IMR-90 (cell line): ENCODE measurements around the gene DUS2.

Experiments used
- CHD1 ChIP-seq: IDR thresholded peaks from 2 replicates; pipeline ENCODE4 v1.6.1; 2012; ENCODE audit warnings: low read depth, low read length, improper control_type of control experiment
- USF2 ChIP-seq: fragments of 150-350 bp; IDR thresholded peaks from 2 replicates; pipeline ENCODE4 v1.6.1; 2017; ENCODE audit warnings: mild to moderate bottlenecking, antibody characterized with exemption, low read length, low read depth
- TF ChIP-seq, protein P1 (sequence below): conservative IDR thresholded peaks from 2 replicates; pipeline ENCODE4 v1.5.1; 2012; ENCODE audit warnings: mild to moderate bottlenecking, low read depth, low read length, improper control_type of control experiment

GRCh38 chr16:68077866-68078700, 55.0 kb downstream of the DUS2 start:
- no peak for TF ChIP-seq CHD1
- TF ChIP-seq, protein P1, sequence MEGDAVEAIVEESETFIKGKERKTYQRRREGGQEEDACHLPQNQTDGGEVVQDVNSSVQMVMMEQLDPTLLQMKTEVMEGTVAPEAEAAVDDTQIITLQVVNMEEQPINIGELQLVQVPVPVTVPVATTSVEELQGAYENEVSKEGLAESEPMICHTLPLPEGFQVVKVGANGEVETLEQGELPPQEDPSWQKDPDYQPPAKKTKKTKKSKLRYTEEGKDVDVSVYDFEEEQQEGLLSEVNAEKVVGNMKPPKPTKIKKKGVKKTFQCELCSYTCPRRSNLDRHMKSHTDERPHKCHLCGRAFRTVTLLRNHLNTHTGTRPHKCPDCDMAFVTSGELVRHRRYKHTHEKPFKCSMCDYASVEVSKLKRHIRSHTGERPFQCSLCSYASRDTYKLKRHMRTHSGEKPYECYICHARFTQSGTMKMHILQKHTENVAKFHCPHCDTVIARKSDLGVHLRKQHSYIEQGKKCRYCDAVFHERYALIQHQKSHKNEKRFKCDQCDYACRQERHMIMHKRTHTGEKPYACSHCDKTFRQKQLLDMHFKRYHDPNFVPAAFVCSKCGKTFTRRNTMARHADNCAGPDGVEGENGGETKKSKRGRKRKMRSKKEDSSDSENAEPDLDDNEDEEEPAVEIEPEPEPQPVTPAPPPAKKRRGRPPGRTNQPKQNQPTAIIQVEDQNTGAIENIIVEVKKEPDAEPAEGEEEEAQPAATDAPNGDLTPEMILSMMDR: no peak
- no peak for TF ChIP-seq USF2
